ENCODE measurements around the gene GOLGA6L22.
"Not testable (repeated sequence)": the region's sequence is repeated elsewhere in the genome, so short reads cannot be mapped to it uniquely, and the experiment has no call there.

DNA sequence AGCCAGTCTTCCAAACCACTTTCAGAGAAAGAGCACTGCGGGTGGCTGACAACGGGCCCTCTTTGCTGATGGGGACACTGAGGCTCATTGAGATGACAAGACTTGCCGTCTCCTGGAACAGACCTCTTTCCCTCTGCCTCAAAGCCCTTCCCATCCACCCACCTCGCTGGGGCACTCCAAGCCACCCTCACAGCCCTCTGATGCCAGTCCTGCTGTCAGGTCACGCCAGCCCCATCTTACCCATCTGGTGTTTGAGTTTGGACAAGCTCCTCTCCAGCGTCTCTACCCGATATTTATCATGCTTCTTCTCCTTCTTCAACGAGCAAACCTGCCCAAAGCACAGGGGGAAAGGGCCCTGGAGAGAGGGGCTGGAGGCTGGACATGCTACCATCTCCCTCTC lies 27.0 kb upstream of the GOLGA6L22 start:
- TF ChIP-seq CTCF, POLR2A, POLR2AphosphoS5 (IDR thresholded peaks at IDR 0.05): not testable (repeated sequence)
